NCI-H226 (cell line): ENCODE data around the gene STX16.

Experiments used
- DNase-seq: peaks from one replicate; pipeline ENCODE4 v3.0.0-alpha.2; 2015

The STX16 gene

DNA sequence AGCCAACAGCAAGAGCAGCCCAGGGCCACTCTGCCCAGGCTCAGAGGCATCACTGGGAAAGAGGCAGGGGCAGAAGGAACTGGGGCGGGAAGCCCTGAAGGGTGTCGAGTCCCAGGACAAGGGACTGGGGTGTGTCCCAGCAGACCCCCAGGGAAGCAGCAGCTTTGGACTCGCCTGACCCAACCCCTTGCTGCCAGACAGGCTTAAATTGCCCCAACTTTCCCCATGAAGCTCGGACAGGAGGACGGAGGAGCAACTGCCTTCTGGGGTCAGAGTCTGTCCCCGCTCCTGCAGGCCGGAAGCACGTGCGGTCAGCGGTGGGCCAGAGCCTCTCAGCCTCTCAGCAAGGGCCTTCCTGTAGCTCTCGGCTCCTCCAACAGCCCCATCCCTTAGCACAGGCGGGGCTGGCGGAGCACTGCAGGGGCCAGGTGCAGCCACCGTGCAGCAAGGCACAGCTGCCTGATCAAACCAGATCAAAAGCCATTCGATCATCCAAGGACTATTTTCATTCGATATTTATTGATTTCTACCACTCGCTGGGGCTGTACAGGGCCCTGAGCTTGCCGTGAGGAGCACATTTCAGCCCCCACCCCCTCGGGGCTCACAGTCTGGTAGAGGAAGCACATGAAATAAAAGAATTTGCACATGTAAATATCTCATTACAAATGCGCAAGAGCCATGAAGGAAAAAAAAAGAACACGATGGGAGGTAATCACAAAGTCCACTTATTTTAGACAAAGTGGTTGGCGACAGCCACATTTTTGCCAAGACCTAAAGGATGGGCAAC, 31.8 kb upstream of the STX16 start:
- DNase-seq = no peak

DNA sequence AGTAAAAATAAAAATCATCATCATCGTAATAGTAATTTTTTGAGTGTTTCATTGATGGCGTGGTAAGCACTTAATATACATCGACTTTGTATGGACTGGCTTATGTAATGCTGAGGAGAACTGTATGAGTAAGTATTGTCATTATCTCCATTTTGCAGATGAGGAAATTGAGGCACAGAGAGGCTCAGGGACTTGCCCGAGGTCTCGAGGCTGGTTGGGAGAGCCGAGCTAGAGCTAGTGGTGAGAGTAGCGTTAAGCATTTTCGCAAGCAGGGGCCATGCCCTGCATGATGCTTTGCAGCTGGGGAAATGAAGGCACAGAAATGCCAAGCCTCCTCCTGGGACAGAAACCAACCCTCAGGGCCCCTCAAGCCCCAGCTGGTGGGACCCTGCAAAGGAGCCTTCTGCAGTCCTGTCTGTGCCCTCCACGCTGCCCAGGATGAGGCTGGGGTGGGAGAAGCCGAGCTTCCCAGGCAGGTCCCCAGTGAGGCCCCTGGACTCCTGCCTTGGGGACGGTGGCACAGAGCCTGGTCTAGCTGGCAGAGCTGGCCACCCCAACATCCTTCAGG, 31.1 kb upstream of the STX16 start:
- no peak for DNase-seq

DNA sequence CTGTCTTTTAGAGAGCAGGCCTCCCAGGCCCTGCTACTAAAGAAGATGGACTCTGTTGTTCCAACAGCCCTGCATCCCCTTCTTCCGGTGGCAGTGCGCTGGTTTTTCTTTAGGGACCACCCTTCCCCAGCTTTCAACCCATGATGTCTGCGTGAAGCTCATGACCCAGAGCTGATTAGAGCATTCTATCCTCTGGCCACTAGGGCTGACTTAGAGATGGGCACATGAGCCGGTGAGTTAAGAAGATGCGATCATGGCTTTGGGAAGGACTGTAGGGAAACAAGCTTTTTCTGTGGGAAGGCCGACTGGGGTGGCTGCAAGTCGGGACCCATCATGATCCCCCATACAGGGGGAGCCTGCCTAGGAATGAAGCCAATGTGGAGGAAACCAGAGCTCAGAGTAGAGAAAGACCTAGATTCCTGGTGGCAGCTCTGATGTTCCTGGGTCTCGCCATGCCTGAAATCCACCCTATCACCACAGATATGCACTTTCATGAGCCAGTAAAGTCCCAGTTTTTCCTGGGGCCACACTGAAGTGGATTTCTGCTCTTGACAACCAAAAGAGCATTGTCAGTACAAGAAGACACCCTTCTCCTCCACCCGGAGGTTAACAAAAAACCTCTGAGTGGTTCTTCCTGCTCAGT, 29.1 kb upstream of the STX16 start:
- no peak for DNase-seq

DNA sequence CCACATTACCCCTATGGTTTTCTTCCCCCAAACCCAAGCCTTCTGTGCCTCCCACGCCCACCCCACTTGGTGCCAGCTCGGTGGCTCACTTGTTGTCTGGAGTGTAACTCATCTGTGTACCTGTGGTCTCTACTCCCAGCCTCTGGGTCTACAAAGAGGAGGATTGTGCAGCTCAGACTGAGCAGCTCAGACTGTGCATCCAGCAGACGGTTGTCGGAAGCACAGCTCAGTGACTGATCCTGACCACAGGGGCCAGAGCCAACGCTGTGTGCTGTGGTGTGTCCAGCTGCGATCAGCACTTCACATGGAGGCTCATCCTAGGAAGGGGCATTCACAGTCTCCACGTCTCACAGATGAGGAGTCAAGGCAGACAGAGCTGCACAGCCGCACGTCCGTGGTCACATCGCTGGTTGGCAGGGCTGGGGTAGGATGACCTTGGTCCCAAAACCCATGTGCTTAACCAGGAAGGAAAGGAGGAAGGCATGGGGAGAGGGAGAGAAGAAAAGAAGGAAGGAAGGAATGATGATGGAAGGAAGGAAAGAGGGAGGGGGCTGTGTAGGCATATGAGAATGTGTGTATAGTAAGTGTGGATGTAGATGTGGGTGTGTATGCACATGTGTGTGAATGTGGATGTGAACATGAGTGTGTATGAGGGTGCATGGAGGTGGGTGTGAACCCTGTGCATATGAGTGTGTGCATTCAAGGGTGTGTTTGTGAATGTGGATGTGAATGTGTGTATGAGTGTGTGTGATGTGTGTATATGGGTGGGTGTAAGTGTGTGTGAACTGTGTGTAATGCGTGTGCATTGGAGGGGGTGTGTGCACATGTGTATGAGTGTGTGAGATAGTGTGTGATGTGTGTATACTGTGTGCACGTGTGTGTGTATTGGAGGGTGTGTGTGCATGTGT, 28.2 kb upstream of the STX16 start:
- no peak for DNase-seq

DNA sequence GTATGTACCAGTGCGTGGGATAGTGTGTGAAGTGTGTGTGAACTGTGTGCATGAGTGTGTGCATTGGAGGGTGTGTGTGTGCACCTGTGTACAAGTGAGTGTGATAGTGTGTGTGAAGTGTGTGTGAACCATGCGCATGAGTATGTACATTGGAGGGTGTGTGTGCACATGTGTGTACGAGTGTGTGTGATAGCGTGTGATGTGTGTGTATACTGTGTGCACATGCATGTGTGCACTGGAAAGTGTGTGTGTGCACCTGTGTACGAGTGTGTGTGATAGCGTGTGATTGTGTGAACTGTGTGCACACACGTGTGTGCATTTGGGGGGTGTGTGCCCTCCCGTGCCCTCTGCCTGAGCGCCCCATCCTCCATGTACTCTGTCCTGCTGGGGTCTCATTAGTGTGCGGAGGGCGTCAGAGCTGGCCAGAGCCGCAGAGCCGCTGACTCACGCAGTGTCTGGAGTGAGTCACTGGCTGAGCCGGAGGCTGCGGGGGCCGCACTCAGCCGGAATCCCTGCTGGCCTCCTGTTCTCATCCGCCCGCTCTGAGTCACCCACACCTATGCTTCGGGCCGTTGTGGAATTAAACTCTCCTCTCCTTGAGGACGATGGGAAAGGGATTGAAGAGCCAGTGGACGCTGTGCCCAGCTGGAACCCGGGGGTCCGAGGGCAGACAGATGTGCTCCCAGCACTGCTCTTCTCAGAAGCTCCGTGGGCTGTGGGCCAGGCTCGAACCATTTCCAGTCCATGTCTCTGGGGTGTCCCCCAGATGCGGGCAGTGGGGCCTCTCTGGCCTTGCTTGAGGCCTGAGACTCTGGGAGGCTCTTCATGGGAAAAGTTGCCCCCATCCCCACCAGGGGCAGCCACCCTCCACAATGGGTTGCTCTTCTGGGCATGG, 27.3 kb upstream of the STX16 start:
- DNase-seq = peak; percentile 95

DNA sequence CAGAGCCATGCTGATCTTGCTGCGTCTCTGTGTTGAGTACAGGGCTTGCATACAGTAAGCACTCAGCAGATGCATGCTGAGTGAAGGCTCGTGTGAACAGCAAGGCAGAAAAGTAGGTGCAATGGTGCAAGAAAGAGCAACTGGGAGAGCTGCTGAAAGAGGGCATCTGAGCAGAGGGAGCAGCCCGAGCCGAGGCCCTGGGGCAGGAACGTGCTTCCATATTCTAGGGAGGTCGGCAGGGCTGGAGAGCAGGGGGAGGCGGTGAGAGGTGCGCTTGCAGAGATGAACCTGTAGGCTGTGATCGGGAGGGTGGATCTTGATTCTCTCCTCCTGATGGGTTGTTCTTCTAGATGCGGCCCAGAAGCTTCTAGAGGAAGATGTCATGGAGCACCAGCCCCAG, 26.4 kb upstream of the STX16 start:
- DNase-seq = no peak

DNA sequence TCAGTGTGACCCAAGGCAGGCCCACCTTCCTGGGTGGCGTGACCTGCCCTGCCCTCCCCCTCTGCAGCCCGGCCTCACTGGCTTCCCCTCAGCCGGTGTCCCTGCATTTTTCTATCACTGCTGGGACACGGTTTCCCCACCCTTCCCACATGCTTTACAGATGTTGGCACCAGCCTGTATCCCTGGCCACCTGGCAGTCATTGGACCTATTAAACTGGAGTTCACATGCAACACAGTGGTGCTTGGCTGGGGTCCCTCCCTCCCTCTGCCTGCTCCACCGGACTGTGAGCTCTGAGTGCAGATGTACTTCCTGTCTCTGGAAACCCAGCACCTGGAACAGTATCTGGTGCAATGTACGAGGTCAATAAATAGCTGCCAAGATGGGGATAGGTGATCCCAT, 25.5 kb upstream of the STX16 start:
- DNase-seq = no peak

DNA sequence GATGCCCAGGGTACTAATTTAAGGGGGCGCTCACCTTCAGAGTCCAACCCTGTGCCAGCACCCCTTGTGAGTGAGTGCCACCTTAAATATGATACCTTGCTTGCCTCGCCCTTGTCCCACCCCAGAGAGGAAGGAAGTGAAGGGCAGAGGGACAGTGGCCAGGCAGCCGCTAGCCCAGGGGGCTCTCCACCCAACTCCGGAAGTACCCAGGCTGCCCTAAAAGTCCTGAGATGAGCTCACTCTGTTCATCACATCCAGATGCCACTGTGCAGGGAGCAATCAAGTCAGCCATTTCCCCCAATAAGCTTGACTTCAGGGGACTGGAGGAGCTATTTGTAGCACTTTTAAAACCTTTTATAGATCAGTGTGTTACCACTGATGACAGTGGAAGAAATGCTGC, 25.0 kb upstream of the STX16 start:
- no peak for DNase-seq

DNA sequence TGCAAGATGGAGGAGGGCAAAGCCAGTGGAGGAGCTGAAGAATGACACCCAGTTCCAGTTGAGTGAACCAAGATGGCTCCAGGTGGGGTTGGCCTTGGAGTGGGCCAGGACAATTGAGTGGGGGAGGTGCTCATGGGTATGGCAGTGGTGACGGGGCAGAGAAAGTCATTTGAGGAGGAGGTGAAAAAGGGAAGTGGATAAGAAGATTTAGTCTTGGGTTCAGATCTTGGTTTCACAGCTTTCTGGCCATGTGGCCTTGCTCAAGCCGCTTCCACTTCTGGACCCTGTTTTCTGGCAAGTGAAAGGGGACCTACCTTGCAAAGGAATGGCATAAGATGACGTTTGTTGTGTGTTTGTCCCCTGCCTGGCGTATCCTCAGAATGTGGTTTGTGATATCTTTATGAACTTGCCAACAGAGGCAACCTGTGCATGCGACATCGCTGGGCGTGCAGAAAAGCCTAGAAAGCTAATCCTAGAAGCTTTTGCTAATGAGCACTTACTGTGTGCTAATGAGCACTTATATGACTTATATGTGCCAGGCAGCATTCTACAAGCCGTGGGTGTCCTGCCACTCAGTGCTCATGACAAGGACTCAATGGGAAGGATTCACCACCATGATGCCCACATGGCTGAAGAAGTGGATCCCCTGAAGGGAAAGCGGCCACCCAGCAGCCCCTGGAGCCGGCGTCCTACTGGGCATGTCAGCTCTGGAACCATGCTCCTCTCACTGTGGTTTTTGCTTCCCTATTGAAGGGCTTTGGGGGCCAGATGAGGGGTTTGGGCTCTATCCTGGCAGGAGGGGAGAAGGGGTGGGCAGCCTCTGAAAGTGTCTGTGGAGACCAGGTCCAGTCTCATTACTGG, 23.6 kb upstream of the STX16 start:
- DNase-seq = no peak

DNA sequence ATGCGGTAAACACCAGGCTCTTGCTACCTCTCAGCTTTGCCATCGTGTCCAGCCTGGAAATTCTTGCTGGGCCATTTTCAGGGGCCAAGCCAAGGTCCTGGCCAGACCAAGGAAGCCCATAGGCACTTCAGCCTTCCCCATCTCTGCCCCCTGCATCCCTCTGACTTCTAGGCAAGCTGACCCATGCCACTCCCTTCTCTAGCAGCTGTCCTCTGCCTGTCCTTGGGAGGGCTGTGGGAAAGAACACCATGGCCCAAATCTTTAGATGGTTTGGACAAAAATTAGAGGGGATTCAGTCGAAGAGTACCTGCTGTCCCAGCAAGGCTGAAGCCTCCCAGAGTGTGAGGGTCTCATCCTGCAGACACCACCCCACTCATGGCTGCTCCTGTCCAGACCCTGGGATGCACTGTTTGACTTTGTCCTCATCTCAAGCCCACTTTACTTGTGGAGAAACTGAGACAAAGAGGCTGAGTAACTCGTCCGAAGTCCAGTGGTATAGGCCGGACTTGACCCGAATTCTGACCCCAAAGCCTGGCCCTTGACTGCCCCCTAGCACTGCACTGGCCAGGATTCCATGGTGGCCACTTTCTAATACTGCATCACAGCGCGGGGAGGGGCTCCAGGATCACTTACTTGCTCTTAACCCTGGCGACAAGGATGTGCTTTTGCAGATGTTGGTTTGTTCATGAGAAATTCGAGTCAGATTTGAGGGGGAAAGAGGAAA, 22.4 kb upstream of the STX16 start:
- no peak for DNase-seq

DNA sequence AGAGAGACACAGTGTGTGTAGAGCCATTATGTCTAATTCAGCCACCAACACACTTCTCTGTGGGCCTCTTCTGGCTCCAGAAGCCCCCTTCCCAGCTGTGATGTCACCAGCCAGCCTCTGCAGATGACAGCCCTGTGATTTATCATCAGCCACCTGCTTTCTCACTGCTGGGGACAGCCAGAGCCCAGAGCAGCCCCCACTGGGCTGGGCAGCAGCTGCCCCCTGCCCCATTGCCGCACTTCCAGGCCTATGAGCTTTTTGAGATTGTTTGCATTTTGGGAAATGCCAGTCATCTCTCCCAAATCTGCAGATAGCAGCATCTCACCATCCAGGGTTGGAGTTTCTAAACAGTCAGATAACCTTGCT, 21.9 kb upstream of the STX16 start:
- no peak for DNase-seq

DNA sequence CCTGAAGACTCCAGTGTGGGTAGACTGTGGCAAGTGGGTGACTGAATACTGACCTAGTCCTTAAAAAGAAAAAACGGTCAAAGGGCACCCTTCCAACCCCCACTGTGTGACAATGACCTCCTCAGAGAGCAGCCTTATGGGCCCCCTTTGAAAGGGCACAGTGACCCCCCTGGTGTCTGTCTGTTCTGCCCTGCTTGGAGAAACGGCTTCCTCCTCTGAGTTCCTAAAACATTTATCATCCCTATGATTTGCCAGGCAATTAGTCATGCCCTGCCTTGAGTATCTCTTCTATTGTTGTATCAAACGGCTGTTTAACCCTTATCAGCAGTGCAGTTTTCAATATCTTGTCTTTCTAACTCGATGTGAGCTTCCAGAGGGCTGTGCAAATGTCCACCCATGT, 21.0 kb upstream of the STX16 start:
- DNase-seq = peak; percentile 59

DNA sequence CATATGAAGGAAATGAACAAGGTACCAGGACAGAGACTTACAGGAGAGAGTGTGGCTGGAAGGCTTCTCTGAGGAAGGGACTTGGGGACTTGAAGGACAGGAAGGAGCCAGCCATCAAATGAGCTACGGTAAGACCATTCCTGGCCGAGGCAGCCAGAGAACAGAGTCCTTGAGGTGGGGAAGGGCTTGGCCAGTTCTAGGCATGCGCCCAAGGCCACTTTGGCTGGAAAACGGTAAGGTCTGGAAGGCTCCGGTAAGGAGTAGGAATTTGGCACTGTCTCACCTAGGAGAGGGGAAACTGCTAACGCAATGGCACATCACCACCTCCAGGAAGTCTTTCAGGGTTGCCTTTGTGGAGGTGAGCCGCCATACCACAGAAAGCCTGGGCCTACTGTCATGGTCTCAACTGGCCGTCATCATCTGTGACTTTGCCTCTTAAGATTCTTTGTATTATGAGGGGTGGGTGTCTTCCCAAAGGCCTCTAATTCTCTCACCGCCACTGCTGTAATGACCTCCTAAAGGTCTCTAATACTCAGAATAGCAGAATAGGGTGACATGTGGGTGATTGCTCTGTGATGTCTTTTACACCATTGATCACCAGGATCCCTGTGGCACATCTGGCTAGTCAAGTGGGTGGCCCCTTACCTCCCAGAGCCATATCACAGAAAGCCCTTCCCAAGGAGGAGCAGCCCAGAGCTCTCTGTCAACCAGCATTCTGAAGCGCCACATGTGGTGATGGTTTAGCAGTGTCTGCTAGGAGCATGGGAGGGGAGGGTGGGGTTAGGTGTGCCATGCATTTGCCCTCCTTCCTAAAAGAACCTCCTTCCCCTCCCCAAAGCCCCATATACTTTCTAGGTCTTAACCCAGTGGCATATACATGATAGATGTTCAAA, 17.7 kb upstream of the STX16 start:
- no peak for DNase-seq

DNA sequence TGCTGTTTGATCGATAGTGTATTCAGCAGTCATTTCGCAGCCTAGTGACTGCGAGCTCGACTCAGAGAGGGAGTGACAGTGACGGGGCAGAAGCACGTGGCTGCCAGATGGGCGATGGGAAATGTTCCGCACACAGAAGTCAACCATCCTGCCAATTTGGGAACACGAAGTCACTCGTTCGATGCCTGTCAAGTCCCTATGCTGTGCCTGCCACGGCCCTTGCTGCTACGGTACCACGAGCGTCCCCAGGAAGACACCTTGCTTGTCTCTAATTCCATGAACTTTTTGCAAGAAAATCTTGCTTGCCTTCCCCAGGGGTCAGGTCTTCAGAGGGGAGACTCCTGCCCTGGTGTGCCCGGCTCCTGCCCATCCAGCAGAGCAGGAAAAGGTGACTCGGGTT, 17.0 kb upstream of the STX16 start:
- no peak for DNase-seq

DNA sequence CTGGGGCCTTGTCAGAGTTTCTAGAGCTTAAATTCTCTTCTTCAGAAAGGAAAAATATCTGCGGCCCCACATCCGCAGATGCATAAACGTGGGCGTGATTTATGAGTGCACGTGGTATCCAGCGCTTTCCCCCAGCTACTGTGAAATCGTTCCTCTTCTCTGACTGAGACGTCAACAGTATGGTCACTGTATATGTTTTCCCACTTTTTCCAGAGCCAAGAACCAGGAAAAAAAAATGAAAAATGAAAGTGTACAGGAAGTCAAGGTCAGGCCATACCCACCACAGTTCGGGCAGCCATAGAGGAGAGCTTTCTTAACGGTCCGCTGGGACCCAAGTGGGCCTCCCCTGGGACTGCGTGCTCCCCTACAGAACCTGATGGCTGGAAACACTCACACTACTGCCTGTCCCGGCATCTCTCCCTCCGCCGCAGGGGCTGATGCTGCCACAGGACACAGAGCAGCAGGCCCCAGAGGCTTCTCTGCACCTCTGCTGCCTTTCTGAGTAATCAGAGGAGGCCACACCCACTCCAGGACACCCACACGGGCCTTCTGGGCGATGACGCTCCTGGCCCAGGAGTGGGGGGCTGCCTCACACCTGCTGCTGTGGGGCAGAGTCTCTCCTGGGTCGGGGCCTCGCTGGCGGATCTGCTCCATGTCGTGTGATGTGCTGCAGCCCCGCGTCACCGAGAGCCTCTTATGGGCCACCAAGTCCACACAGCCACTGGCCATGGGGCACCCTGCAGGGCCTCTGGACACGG, 16.4 kb upstream of the STX16 start:
- DNase-seq = no peak

DNA sequence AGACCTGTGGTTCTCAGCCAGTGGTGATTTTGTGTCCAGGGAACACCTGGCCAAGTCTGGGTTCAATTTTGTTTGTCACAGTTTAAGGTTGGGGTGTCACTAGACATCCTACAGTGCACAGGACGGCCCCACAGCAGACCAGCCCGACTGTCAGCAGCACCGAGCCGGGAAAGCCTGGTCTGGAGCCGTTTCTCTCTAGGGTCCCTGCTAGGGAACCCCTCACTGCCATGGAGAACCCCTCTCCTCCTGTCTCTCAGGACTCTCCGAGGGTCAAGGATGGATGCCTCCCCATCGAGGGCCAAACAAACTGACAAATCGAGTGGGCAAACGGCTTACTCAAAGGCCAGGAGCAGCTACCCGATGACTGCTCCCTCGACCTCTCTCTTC, 15.8 kb upstream of the STX16 start:
- no peak for DNase-seq

DNA sequence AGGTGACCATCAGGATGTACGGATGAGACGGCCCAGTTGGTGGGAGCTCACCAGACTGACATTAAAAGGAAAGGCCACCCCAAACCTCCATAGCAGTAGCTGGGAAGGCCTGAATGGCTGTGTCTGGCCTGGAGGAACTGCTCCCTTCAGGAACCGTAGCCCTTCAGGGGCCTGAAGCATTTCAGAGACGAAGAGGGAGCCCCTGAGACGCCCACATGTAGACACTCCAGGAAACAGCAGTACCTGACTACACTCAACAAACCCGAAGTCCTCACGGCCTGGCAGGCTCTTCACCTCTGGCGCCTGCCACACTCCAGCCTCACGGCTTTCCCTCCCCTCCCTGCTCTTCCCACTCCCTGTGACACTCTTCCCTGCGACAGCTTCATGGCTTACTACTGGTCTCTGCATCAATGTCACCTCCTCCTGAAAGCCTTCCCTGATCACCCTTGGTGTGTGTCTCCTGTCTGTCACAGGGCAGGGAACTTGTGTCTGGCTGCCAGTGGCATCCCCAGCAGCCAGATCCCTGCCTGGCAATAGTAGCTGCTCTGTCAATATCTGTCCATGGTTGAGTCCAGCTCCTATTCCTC, 14.6 kb upstream of the STX16 start:
- DNase-seq = no peak

DNA sequence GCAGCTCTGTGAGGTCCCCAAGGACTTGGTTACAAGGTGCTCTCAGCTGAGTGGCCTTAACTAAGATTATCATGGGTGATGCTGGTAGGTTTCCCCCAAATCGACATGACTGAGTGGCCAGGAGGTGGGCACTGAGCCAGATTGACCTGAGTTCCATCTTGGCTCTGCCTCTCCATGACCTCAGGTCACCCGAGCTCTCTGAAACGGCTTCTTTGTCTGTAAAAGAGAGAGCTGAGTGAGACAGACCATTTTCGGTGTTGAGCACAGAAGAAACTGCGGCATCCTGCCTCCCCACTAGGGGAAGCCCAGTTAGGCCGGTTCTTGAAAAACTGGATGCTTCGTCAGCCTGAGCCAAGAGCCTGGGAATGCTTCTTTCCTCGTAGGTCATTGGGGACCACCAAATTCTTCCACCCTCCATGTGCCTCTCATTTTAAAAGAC, 14.1 kb upstream of the STX16 start:
- DNase-seq = no peak
